CD4-positive, alpha-beta T cell treated with Interleukin-15 for 4 hours (primary cell): ENCODE data around the gene MAP2K5.

Source experiments
- DNase-seq: peaks from one replicate; pipeline ENCODE4 v3.0.0-alpha.2; 2020; ENCODE audit warnings: low spot score

The MAP2K5 gene

GRCh38 chr15:67521783-67522568, 20.5 kb upstream of the MAP2K5 start:
- peak; percentile 16 for DNase-seq

GRCh38 chr15:67523330-67523729, 19.2 kb upstream of the MAP2K5 start:
- DNase-seq: no peak

- DNase-seq: no peak
These were observed 18.3 kb upstream of the MAP2K5 start for GRCh38 chr15:67524235-67524634.

DNA sequence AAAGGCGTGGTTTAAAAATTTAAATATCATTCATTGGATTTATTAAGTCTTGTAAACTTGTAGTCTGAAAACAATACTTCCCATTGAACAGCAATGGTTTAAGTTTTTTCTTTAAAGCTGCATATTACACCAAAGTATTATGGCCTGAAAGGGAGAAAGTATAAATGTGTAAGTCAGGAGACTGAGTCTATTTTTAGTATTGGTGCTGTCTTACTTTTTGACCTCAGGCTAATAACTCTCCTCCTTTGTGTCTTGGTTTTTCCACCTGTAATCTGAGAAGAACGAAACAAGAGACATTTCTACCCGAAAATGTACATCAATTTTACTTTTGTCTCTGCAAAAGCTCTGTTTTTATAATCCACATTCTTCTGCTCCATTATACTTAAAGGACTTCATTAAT, 14.0 kb upstream of the MAP2K5 start:
- DNase-seq: no peak

DNA sequence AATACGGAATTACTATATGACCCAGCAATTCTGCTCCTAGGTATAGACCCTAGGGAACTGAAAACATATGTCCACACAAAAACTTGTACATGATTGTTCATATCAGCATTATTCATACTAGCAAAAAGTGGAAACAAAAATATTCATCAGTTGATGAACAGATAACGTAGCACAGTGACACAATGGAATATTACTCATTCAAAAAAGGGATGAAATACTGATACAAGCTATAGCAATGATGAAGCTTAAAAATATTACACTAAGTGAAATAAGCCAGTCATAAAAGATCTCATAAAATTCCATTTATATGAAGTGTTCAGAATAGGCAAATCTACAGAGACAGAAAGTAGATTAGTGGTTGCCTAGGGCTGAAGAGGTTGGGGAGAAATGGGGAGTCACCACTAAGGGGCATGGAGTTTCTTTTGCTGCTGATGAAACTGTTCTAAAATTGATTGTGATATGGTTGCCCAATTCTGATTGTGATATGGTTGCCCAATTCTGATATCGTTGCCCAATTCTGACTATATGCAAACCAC, 11.1 kb upstream of the MAP2K5 start:
- no peak for DNase-seq

- DNase-seq: no peak
These were observed 8.6 kb upstream of the MAP2K5 start for GRCh38 chr15:67533873-67534272.

DNA sequence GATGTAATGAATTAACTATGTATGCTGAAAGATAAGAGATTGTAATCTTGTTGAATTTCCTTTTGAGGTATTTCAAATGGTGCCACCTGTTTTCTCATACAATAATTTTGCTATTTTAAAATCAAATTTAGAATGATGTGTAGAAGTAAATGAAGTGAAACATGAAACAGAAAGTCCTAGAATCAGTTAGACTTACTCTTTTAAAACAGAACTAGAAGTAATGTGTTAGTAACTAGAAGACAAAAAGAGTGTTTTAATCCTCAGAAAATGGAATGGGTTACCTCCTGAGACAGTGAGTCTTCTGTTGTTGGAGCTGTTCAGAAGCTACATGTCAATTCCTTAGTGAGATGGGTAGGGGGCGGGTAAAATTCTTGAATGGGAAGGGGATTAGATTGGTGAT, 8.1 kb upstream of the MAP2K5 start:
- DNase-seq: no peak

- DNase-seq: no peak
These were observed 4.7 kb upstream of the MAP2K5 start for GRCh38 chr15:67537771-67538170.

DNA sequence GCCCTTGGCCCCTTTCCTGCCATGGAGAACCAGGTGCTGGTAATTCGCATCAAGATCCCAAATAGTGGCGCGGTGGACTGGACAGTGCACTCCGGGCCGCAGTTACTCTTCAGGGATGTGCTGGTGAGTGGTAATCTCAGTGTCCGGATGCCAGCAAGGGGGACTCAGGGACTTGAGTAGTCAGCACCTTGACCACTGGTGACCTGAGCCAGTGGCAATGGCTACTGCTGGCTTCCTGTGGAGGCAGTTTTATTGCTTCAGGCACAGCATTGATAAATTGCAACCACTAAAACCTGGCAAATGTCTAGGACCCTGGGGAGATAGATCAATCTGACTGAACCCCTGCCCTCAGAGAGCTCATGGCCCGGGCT, 830 bp downstream of the MAP2K5 start:
- DNase-seq: no peak

DNA sequence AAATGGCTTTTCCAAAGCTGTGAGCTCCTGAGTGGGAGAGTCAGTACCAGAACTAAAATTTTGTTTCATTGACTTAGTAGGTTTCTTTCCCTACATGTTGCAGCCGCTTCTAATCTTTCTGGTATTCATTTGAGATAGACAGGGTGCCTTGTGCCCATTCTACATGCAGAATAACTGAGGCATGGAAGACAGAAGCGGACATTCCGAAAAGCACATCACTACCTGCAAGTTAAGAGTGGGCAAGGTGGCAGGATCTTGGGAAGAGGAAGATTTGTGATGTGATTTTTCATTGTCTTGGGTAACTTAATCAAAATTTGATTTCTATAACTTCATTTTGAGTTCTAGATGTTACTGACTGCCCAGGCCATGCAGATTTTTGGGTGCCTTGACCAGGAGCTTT, 2.0 kb downstream of the MAP2K5 start:
- DNase-seq: no peak

GRCh38 chr15:67545864-67546263, 3.4 kb downstream of the MAP2K5 start:
- DNase-seq: no peak

DNA sequence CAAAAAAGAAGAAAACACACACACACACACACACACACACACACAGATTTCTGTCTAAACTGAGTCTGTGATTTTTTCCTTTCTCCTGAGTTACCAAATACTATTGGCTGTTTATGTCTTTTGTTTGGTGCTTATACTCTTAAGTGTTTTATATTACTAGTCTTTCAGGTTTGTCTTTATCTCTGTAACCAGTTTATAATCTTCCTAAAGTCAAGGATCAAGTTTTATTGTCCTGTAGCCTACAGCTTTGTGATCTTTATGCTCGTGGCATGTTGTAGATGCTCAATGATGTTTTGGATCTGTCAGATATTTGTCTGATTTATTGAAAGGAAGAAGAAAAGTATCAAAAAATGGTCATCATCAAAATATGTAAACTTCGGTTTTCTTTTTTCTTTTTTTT, 4.6 kb downstream of the MAP2K5 start:
- no peak for DNase-seq

DNA sequence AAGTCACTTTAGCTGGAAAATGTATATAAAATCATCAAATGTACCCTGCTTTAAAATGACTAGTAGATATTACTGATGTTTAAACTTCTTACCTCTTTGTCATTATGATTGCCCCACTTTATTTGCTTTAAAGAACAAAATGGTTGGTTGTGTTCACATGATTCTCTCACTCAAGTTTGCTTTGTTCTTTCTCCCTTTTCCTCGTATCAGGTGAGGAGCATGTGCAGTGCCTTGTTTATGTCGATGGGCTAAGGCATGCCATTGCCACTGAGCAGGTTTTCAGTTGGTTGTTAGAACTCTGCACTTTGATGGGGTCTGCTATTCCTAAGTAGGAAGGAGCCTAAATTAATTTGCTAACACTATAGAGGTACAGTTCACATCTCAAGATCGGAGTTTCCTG, 5.3 kb downstream of the MAP2K5 start:
- no peak for DNase-seq

GRCh38 chr15:67548236-67548852, 5.8 kb downstream of the MAP2K5 start:
- DNase-seq: no peak

GRCh38 chr15:67548862-67549651, 6.6 kb downstream of the MAP2K5 start:
- no peak for DNase-seq

DNA sequence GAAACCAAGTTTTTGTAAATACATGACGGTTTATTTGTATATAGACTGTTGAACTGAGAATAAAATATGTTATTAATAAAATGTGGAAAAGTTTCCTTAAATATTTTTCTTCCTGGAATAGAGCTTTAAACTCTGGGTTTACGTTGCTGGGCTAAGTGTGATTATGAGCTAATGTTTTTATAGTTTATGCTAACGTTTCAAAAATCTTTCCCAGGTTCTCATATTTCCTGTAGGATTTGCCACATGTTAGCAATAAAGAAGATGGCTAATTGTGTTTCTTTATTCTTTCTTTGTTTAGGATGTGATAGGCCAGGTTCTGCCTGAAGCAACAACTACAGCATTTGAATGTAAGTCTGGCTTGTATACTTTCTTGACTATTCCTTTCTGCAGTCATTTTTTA, 7.2 kb downstream of the MAP2K5 start:
- DNase-seq: no peak

DNA sequence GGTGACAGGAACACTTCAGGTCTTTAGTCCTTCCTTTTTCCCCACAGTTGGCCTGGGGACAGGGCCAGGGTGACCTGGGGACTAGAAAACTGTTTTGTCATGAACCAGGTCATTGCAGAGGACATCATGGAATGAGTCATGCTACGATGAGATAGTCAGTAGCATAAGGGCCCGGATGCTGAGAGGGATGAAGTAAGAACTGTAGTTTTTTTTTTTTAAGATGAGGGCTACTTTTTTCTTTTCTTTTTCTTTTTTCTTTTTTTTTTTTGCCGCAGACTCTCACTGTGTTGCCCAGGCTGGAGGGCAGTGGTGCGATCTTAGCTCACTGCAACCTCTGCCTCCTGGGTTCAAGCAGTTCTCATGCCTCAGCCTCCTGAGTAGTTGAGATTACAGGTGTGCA, 8.0 kb downstream of the MAP2K5 start:
- no peak for DNase-seq

GRCh38 chr15:67551207-67551743, 8.8 kb downstream of the MAP2K5 start:
- no peak for DNase-seq

- DNase-seq: no peak
These were observed 12.1 kb downstream of the MAP2K5 start for GRCh38 chr15:67554580-67554979.

DNA sequence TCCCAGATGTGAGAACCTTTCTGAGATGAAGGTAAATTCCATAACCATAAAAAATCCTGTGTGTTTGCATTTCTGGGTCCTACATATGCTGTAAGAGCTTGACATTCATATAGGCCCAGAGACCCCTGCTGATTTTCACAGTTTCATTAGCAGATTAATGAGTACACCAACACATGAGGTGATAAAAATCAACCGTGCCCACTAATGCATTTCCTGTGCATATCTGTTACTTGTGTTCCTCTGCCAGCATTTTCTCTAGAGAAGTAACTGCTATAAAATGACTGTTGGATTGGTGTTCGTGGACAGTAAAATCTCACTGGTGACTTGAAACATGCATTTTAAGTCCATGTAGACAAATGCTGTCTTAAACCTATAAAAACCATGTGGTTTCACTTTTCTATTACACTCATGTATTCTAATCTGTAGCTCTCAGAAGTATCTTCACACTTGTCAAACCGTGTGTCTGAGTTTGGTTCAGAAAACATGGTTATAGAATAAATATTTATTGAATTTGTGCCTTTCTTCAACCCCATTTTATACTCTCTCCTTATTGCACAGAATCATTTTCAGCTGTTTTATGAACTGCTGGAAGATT, 14.6 kb downstream of the MAP2K5 start:
- DNase-seq: no peak

GRCh38 chr15:67558502-67558901, 16.0 kb downstream of the MAP2K5 start:
- no peak for DNase-seq

DNA sequence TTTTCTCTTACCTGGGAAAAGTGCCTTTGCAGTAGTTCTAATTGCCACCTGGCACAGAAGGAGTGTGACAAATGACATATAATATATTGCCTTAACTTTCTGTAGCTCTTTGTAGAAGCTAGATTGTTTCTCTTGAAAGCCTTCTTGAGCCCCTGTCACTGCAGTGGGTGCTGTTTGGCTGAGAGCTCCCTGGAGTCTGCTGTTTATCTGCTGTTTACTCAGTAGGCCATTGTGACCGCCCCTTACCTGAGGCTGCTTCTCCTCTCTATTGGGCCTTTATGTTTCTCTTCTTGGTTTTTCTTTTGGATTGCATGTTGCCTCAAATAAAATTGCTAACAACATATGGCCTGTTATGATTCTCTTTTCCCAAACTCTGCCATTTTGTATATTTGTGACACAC, 16.7 kb downstream of the MAP2K5 start:
- DNase-seq: no peak
